Stomach (tissue), 4 donors: ENCODE measurements around the gene SOS1.

ENCODE experiments used
- EP300 ChIP-seq: sonication (generic); formaldehyde crosslinking; IDR thresholded peaks from one replicate; pipeline ENCODE4 v1.6.1; 2017; ENCODE audit warnings: antibody characterized with exemption
- POLR2A ChIP-seq, 4 donors: fragments of 450-650 bp; IDR thresholded peaks; one replicate each; pipeline ENCODE4 v1.6.1; 2016; ENCODE audit warnings: antibody characterized with exemption in 4 of 4, control low read depth in 2 of 4, mild to moderate bottlenecking in 1 of 4, moderate library complexity in 1 of 4
- POLR2AphosphoS5 ChIP-seq, 3 donors: sonication (generic); formaldehyde crosslinking; IDR thresholded peaks; one replicate each; pipeline ENCODE4 v1.6.1; 2016; ENCODE audit warnings: antibody characterized with exemption in 3 of 3
- TF ChIP-seq, protein P1 (sequence below), 7 experiments: fragments of 450-650 bp in 4 of 7; fragments of 200-600 bp in 3 of 7; sonication (generic) in 3 of 7; IDR thresholded peaks; one replicate each; pipeline ENCODE4 v1.5.1; 2016 to 2019; ENCODE audit warnings: antibody characterized with exemption in 7 of 7, control low read depth in 2 of 7, mild to moderate bottlenecking in 1 of 7

GRCh38 chr2:39094717-39095363 lies 26.0 kb downstream of the SOS1 start:
- TF ChIP-seq, protein P1, sequence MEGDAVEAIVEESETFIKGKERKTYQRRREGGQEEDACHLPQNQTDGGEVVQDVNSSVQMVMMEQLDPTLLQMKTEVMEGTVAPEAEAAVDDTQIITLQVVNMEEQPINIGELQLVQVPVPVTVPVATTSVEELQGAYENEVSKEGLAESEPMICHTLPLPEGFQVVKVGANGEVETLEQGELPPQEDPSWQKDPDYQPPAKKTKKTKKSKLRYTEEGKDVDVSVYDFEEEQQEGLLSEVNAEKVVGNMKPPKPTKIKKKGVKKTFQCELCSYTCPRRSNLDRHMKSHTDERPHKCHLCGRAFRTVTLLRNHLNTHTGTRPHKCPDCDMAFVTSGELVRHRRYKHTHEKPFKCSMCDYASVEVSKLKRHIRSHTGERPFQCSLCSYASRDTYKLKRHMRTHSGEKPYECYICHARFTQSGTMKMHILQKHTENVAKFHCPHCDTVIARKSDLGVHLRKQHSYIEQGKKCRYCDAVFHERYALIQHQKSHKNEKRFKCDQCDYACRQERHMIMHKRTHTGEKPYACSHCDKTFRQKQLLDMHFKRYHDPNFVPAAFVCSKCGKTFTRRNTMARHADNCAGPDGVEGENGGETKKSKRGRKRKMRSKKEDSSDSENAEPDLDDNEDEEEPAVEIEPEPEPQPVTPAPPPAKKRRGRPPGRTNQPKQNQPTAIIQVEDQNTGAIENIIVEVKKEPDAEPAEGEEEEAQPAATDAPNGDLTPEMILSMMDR (IDR thresholded peaks at IDR 0.05) = no peak
- TF ChIP-seq EP300 = no peak
- TF ChIP-seq POLR2A (IDR thresholded peaks at IDR 0.05) = no peak
- no peak for TF ChIP-seq POLR2AphosphoS5 (IDR thresholded peaks at IDR 0.05)
